ENCODE data around the gene FAM114A1. TPM values are rescaled to one million over a fixed set of nuclear protein-coding genes. Genes with fewer than 3 reads are reported as not detected.

The FAM114A1 gene
- total RNA-seq, 1 experiment from 2014 or later = 32.0 TPM

- no peak for DNase-seq (ENCODE audit: low read depth, low spot score)
- POLR2A ChIA-PET = no interaction called here
- CTCF ChIA-PET = no interaction called here
Observed at GRCh38 chr4:38870098-38870808, 2.6 kb downstream of the FAM114A1 start.

GRCh38 chr4:38871593-38871992 is 4.0 kb downstream of the FAM114A1 start:
- no peaks in the 10 kb centered on the region for H3K9me3 ChIP-seq (ENCODE audit: control insufficient read depth, insufficient read depth, low read depth, low read length)

More at GRCh38 chr4:38870098-38870808, 2.6 kb downstream of the FAM114A1 start:
- TF ChIP-seq, protein P1, sequence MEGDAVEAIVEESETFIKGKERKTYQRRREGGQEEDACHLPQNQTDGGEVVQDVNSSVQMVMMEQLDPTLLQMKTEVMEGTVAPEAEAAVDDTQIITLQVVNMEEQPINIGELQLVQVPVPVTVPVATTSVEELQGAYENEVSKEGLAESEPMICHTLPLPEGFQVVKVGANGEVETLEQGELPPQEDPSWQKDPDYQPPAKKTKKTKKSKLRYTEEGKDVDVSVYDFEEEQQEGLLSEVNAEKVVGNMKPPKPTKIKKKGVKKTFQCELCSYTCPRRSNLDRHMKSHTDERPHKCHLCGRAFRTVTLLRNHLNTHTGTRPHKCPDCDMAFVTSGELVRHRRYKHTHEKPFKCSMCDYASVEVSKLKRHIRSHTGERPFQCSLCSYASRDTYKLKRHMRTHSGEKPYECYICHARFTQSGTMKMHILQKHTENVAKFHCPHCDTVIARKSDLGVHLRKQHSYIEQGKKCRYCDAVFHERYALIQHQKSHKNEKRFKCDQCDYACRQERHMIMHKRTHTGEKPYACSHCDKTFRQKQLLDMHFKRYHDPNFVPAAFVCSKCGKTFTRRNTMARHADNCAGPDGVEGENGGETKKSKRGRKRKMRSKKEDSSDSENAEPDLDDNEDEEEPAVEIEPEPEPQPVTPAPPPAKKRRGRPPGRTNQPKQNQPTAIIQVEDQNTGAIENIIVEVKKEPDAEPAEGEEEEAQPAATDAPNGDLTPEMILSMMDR (IDR thresholded peaks at IDR 0.05) = no peak
- Histone ChIP-seq H3K36me3 (ENCODE audit: control insufficient read depth, insufficient read depth, low read length) (peaks cover 4% of the 10 kb centered on the region; the same call in 1 of the 2 replicates), H3K4me1 (ENCODE audit: control insufficient read depth, insufficient read depth, low read length) (peaks cover 11% of the 10 kb centered on the region), H3K4me3 (ENCODE audit: low read depth in 2 of 2, low read length in 2 of 2) (no peak overlapping the region), H3K27me3 (ENCODE audit: control insufficient read depth, insufficient read depth, low read length) (no peaks in the 10 kb centered on the region), H3K27ac (ENCODE audit: low read length) (no peak overlapping the region), H3K9me3 (ENCODE audit: control insufficient read depth, insufficient read depth, low read depth, low read length) (no peaks in the 10 kb centered on the region)
- no TSS peak for BruUV-seq (replicated peaks)
- ATAC-seq = no peak
- in situ Hi-C loops (cut with HindIII; ENCODE audit: low pct_unique_long_range_greater_than_20kb, low sequenced_read_pairs) (no loop called here), intact Hi-C loops (cut with micrococcal nuclease; ENCODE audit: unreplicated experiment) (no loop called here)

More at GRCh38 chr4:38871593-38871992, 4.0 kb downstream of the FAM114A1 start:
- ATAC-seq (no peak), DNase-seq (ENCODE audit: low read depth, low spot score) (no peak)
- no TSS peak for BruUV-seq (replicated peaks)
- no peaks in the 10 kb centered on the region for H3K27me3 ChIP-seq (ENCODE audit: control insufficient read depth, insufficient read depth, low read length)
- intact Hi-C loops (cut with micrococcal nuclease; ENCODE audit: unreplicated experiment) (no loop called here), in situ Hi-C loops (cut with HindIII; ENCODE audit: low pct_unique_long_range_greater_than_20kb, low sequenced_read_pairs) (no loop called here)
- no peak for TF ChIP-seq TCF7L2 (IDR thresholded peaks at IDR 0.05; ENCODE audit: low read depth, low read length)
- TF ChIP-seq, protein P2, sequence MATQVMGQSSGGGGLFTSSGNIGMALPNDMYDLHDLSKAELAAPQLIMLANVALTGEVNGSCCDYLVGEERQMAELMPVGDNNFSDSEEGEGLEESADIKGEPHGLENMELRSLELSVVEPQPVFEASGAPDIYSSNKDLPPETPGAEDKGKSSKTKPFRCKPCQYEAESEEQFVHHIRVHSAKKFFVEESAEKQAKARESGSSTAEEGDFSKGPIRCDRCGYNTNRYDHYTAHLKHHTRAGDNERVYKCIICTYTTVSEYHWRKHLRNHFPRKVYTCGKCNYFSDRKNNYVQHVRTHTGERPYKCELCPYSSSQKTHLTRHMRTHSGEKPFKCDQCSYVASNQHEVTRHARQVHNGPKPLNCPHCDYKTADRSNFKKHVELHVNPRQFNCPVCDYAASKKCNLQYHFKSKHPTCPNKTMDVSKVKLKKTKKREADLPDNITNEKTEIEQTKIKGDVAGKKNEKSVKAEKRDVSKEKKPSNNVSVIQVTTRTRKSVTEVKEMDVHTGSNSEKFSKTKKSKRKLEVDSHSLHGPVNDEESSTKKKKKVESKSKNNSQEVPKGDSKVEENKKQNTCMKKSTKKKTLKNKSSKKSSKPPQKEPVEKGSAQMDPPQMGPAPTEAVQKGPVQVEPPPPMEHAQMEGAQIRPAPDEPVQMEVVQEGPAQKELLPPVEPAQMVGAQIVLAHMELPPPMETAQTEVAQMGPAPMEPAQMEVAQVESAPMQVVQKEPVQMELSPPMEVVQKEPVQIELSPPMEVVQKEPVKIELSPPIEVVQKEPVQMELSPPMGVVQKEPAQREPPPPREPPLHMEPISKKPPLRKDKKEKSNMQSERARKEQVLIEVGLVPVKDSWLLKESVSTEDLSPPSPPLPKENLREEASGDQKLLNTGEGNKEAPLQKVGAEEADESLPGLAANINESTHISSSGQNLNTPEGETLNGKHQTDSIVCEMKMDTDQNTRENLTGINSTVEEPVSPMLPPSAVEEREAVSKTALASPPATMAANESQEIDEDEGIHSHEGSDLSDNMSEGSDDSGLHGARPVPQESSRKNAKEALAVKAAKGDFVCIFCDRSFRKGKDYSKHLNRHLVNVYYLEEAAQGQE (IDR thresholded peaks at IDR 0.05; ENCODE audit: insufficient read depth in 1 of 2, low read depth in 2 of 2, low read length in 1 of 2) = no peak
- no peak for TF ChIP-seq POLR2AphosphoS5 (IDR thresholded peaks at IDR 0.05; ENCODE audit: low read depth, low read length)
- TF ChIP-seq, protein P1 (IDR thresholded peaks at IDR 0.05) = no peak
- TF ChIP-seq SIN3A (IDR thresholded peaks at IDR 0.05; ENCODE audit: borderline replicate concordance, insufficient read depth, low read depth, low read length) = no peak
- no peak overlapping the region for H3K4me3 ChIP-seq (ENCODE audit: low read depth in 2 of 2, low read length in 2 of 2)
- no peak overlapping the region for H3K27ac ChIP-seq (ENCODE audit: low read length)
- CTCF ChIA-PET = no interaction called here
- peaks cover 11% of the 10 kb centered on the region for H3K4me1 ChIP-seq (ENCODE audit: control insufficient read depth, insufficient read depth, low read length)
- POLR2A ChIA-PET = no interaction called here
- H3K36me3 ChIP-seq (ENCODE audit: control insufficient read depth, insufficient read depth, low read length) = peaks cover 4% of the 10 kb centered on the region; the same call in 1 of the 2 replicates
